GM12878 (cell line): ENCODE results near the gene CPSF4L. TPM values are rescaled to one million over a fixed set of nuclear protein-coding genes. Genes with fewer than 3 reads are reported as not detected.
A peak's percentile ranks its signal among the peaks of the same experiment; 100 is the strongest.

Experiments used
- ATAC-seq: fragments of 200-7000 bp; cut with Tn5 transposase; 3 replicates; pipeline ENCODE4 v1.9.1; 2020; ENCODE audit warnings: mild to moderate bottlenecking, moderate library complexity
- BruUV-seq: library from RNA; stranded (reverse); fragments of 400-500 nt; replicated peaks from 2 replicates; lab custom pipeline; 2021; lab: Mats Ljungman, UMichigan
- CTCF ChIA-PET: fragments of 300-600 bp; sonication (Branson Sonifier 250); formaldehyde crosslinking; extraction: SDS; loops from one replicate; lab custom pipeline; 2021; ENCODE audit warnings: inconsistent platforms; lab: Yijun Ruan, JAX
- POLR2A ChIA-PET: fragments of 350-600 bp; formaldehyde crosslinking; extraction: SDS; loops from one replicate; lab custom pipeline; 2021; ENCODE audit warnings: inconsistent platforms; lab: Charles Lee
- RAD21 ChIA-PET: fragments of 300-600 bp; sonication (Branson Sonifier 250); formaldehyde crosslinking; loops from one replicate; lab custom pipeline; 2023; ENCODE audit warnings: antibody characterized with exemption; ENCODE audit not compliant: unreplicated experiment; lab: Charles Lee
- SMC1A ChIA-PET: fragments of 300-600 bp; sonication (Branson Sonifier 250); formaldehyde crosslinking; loops from one replicate; lab custom pipeline; 2023; ENCODE audit not compliant: unreplicated experiment, uncharacterized antibody; lab: Charles Lee
- DNase-seq: peaks from one replicate; pipeline ENCODE4 v3.0.0-alpha.2; 2011; ENCODE audit warnings: low read depth, low spot score
- FAIRE-seq: peaks from 3 replicates; lab custom pipeline; 2011; peaks lifted over from hg19 to GRCh38; lab: Jason Lieb, UNC
- H2AFZ ChIP-seq: 2 replicates; pipeline ENCODE4 v1.6.0; 2011; ENCODE audit warnings: low read depth, low read length, control low read depth; ENCODE audit not compliant: control insufficient read depth
- H3K27ac ChIP-seq: 2 replicates; pipeline ENCODE4 v1.5.1; 2011; ENCODE audit warnings: control low read depth; ENCODE audit not compliant: control insufficient read depth, insufficient read depth
- H3K27me3 ChIP-seq, 2 experiments: replicated peaks in 1 of 2; 2 replicates each; pipeline versions ENCODE4 v1.6.0 to v1.6.1; 2011; ENCODE audit warnings: low read length in 1 of 2; ENCODE audit not compliant: control insufficient read depth in 2 of 2, insufficient read depth in 2 of 2
- H3K36me3 ChIP-seq, 2 experiments: 2 replicates each; pipeline ENCODE4 v1.5.1; 2011; ENCODE audit warnings: low read length in 1 of 2; ENCODE audit not compliant: control insufficient read depth in 2 of 2, insufficient read depth in 2 of 2
- H3K4me1 ChIP-seq: 2 replicates; pipeline ENCODE4 v1.6.1; 2011; ENCODE audit warnings: mild to moderate bottlenecking, low read length, moderate library complexity, mixed read lengths; ENCODE audit not compliant: control insufficient read depth, insufficient read depth
- H3K4me2 ChIP-seq: 2 replicates; pipeline ENCODE4 v1.6.0; 2011; ENCODE audit warnings: control low read depth; ENCODE audit not compliant: control insufficient read depth, insufficient read depth
- H3K4me3 ChIP-seq: fragments of 200-600 bp; sonication (generic); 2 replicates; pipeline ENCODE4 v1.5.1; 2016
- H3K79me2 ChIP-seq: 2 replicates; pipeline ENCODE4 v1.6.0; 2011; ENCODE audit warnings: low read length; ENCODE audit not compliant: control insufficient read depth, insufficient read depth
- H3K9ac ChIP-seq: 2 replicates; pipeline ENCODE4 v1.8.0; 2011; ENCODE audit warnings: low read length, control low read depth, mixed read lengths; ENCODE audit not compliant: control insufficient read depth, insufficient read depth
- H3K9me3 ChIP-seq: replicated peaks from 3 replicates; pipeline ENCODE4 v1.5.1; 2011; ENCODE audit warnings: mild to moderate bottlenecking, low read length; ENCODE audit not compliant: control insufficient read depth, insufficient read depth
- H4K20me1 ChIP-seq: 2 replicates; pipeline ENCODE4 v1.6.0; 2011; ENCODE audit not compliant: control insufficient read depth, insufficient read depth
- BCL11A ChIP-seq: IDR thresholded peaks from 2 replicates; pipeline ENCODE4 v1.6.1; 2011; ENCODE audit warnings: low read depth, low read length
- HSF1 ChIP-seq: fragments of 150-350 bp; IDR thresholded peaks from 2 replicates; pipeline ENCODE4 v1.6.1; 2014; ENCODE audit warnings: mild to moderate bottlenecking, low read depth, low read length
- MLLT1 ChIP-seq: fragments of 450-650 bp; IDR thresholded peaks from 2 replicates; pipeline ENCODE4 v1.6.1; 2016; ENCODE audit warnings: mild to moderate bottlenecking
- NR2C2 ChIP-seq: IDR thresholded peaks from 2 replicates; pipeline ENCODE4 v1.6.1; 2011; ENCODE audit warnings: borderline replicate concordance, low read depth; ENCODE audit not compliant: control insufficient read depth, insufficient read length
- NR2F1 ChIP-seq: fragments of 450-650 bp; conservative IDR thresholded peaks from 2 replicates; pipeline ENCODE4 v1.6.1; 2017; ENCODE audit warnings: mild to moderate bottlenecking
- PKNOX1 ChIP-seq: fragments of 450-650 bp; IDR thresholded peaks from 2 replicates; pipeline ENCODE4 v1.6.1; 2016; ENCODE audit warnings: mild to moderate bottlenecking
- SREBF1 ChIP-seq: IDR thresholded peaks from 2 replicates; pipeline ENCODE4 v1.6.1; 2012; ENCODE audit warnings: mild to moderate bottlenecking, low read length
- WGBS: methylation state at CpG from one replicate; pipeline ENCODE4 v1.1.6; 2016; ENCODE audit warnings: low lambda C conversion rate; ENCODE audit not compliant: insufficient replicate concordance, insufficient coverage; ENCODE audit errors: missing lambda C conversion rate; 5-methylcytosine and 5-hydroxymethylcytosine counted together
- in situ Hi-C: fragments of 300-500 bp; cut with MboI; formaldehyde crosslinking; loops from 9 replicates; pipeline ENCODE4 v1.14.3; 2018; ENCODE audit warnings: mixed read lengths
- intact Hi-C: fragments of 100-400 bp; cut with micrococcal nuclease; formaldehyde crosslinking; loops from one replicate; pipeline ENCODE4 v1.14.2; 2022; ENCODE audit not compliant: unreplicated experiment
- polyA plus RNA-seq, 11 experiments: library from polyadenylated mRNA; depleted of rRNA in 4 of 11; unstranded in 6 of 11; stranded (reverse) in 5 of 11; fragments of >200 nt; fragmentation: Nextera tagmentation in 4 of 11; fragmentation: Illumina TruSeq in 1 of 11; extraction: Ambion mirVana in 4 of 11; extraction: Trizol in 1 of 11; gene quantifications; 1 replicate in 1 of 11; 2 replicates in 10 of 11; pipeline versions ENCODE4 v1.2.1 to v1.2.3, GENCODE V29; 2011 to 2016; ENCODE audit warnings: inconsistent platforms in 2 of 11, missing spikeins in 2 of 11, low read depth in 1 of 11
- total RNA-seq, 4 experiments: library from RNA; depleted of rRNA in 3 of 4; stranded (reverse); fragments of >200 nt in 3 of 4; fragmentation: Illumina TruSeq in 1 of 4; extraction: Trizol in 1 of 4; gene quantifications; 2 replicates each; pipeline versions ENCODE4 v1.2.1 to v1.2.3, GENCODE V29; 2013 to 2021

CPSF4L gene
- total and polyA plus RNA-seq, 10 of the 15 experiments (the other 5 are each of a cell fraction or from before 2014, with no cell fraction given): not detected

- no peak for TF ChIP-seq MLLT1
- no peak for TF ChIP-seq SREBF1
- TF ChIP-seq BCL11A: no peak
- no peak for TF ChIP-seq NR2F1
- TF ChIP-seq, all 136 proteins: peak for 0
Observed at GRCh38 chr17:73231395-73231794, 30.3 kb downstream of the CPSF4L start (continued).

GRCh38 chr17:73230088-73230487 lies 31.6 kb downstream of the CPSF4L start:
- ChIA-PET CTCF (interaction anchor here (0.6 to 1.6 kb wide), 4 partner anchors 10 to 1149 kb away, joined by 3 read pairs; no protein-coding TSS in a partner anchor), RAD21 (interaction anchor here (1.4 kb wide), 2 partner anchors 73 to 140 kb away, joined by 3 to 4 read pairs; no protein-coding TSS in a partner anchor)
- Histone ChIP-seq H3K27ac (no peak overlapping the region), H2AFZ (no peak overlapping the region), H3K79me2 (peaks cover 82% of the 10 kb centered on the region), H3K9ac (no peak overlapping the region)
- no peak for ATAC-seq
- WGBS: 73% methylated on average over 6 of the region's 6 CpGs
- intact Hi-C loops: no loop called here
- in situ Hi-C loops: no loop called here
- no TSS peak for BruUV-seq
- TF ChIP-seq PKNOX1: peak; percentile 42; the same call in 1 of the 2 replicates
- TF ChIP-seq NR2C2: no peak
- TF ChIP-seq HSF1: no peak
- TF ChIP-seq, all 136 proteins: peak for 1
- H3K36me3 ChIP-seq: no peaks in the 10 kb centered on the region
- SMC1A ChIA-PET: interaction anchor here (1.0 to 8.2 kb wide), 6 partner anchors 12 to 65 kb away, joined by 3 to 61 read pairs (median 3); partner anchors contain the start of genes COG1 and SSTR2
- H3K4me2 ChIP-seq: peak overlapping the region; percentile 5
- FAIRE-seq (no peak), DNase-seq (no peak)
- POLR2A ChIA-PET: interaction anchor here (0.9 to 3.7 kb wide), 2 partner anchors 39 to 82 kb away, joined by 4 to 25 read pairs; partner anchors contain the start of gene COG1
- H3K4me3 ChIP-seq: peak overlapping the region; percentile 87; the same call in 1 of the 2 replicates
- H3K9me3 ChIP-seq: no peaks in the 10 kb centered on the region
- H4K20me1 ChIP-seq: no peaks in the 10 kb centered on the region
- H3K27me3 ChIP-seq: no peaks in the 10 kb centered on the region
- peaks cover 20% of the 10 kb centered on the region for H3K4me1 ChIP-seq
